ENCODE results near the gene INTS4. TPM values are rescaled to one million over a fixed set of nuclear protein-coding genes. Genes with fewer than 3 reads are reported as not detected.
A peak's percentile ranks its signal among the peaks of the same experiment; 100 is the strongest.

INTS4 gene
- total RNA-seq, 1 experiment from 2014 or later = 86.7 TPM

- CTCF ChIA-PET = no interaction called here
- no peak overlapping the region for H3K27ac Mint-ChIP-seq (ENCODE audit: unreplicated experiment)
- H3K27me3 Mint-ChIP-seq (ENCODE audit: insufficient read depth, unreplicated experiment) = no peaks in the 10 kb centered on the region
- Histone ChIP-seq H3K4me1 (no peaks in the 10 kb centered on the region), H3K9me3 (no peaks in the 10 kb centered on the region), H3K27me3 (replicated peaks; ENCODE audit: control insufficient read depth, insufficient read depth, low read length) (no peaks in the 10 kb centered on the region), H3K4me3 (ENCODE audit: low read depth, low read length) (no peak overlapping the region), H3K36me3 (ENCODE audit: control insufficient read depth, insufficient read depth, low read length) (no peaks in the 10 kb centered on the region)
- H3K9me3 Mint-ChIP-seq (ENCODE audit: unreplicated experiment) = no peaks in the 10 kb centered on the region
- no peak for TF ChIP-seq CTCF (IDR thresholded peaks at IDR 0.05; ENCODE audit: insufficient read depth in 1 of 2, low read depth in 1 of 2, low read length in 1 of 2, severe bottlenecking in 1 of 2, unreplicated experiment in 1 of 2)
- intact Hi-C loops (cut with micrococcal nuclease; ENCODE audit: unreplicated experiment) = no loop called here
- BruUV-seq (replicated peaks) = no TSS peak
- no peak for DNase-seq
- H3K4me1 Mint-ChIP-seq (ENCODE audit: low read depth, unreplicated experiment) = no peaks in the 10 kb centered on the region
- H3K36me3 Mint-ChIP-seq (ENCODE audit: insufficient read depth, unreplicated experiment) = no peaks in the 10 kb centered on the region
- POLR2A ChIA-PET = interaction anchor here (1.2 kb wide), 1 partner anchor 14 kb away, joined by 4 read pairs; the partner anchor contains the start of gene INTS4
- H3K4me3 Mint-ChIP-seq (ENCODE audit: unreplicated experiment) = no peak overlapping the region
These were observed 14.6 kb upstream of the INTS4 start for GRCh38 chr11:78009062-78009461.

DNA sequence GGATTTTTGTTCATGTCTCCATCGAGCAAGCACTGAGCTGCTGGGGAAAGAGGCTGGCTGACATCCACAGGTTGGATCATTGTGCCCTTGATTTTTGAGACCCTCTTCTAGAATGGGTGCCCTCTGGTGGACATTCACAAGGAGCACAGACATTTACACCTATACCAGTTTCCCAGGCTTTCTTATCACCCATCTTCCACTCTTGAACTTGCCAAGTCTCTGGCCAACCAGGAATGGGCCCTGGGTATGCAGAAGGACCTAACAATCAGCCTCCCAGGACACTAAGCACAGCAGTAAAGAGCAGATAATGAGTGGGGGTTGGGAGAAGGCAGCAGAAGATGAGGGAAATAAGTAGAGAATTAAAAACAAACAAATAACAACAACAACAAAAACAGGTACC lies 5.7 kb upstream of the INTS4 start:
- ChIA-PET POLR2A (interaction anchor here (0.6 kb wide), 1 partner anchor 28 kb away, joined by 4 read pairs; no protein-coding TSS in a partner anchor), CTCF (interaction anchor here (1.0 to 1.9 kb wide), 7 partner anchors 8 to 564 kb away, joined by 3 to 9 read pairs (median 7); no protein-coding TSS in a partner anchor)
- H3K4me3 Mint-ChIP-seq (ENCODE audit: unreplicated experiment) = no peak overlapping the region
- no peaks in the 10 kb centered on the region for H3K9me3 Mint-ChIP-seq (ENCODE audit: unreplicated experiment)
- H3K9me3 ChIP-seq = no peaks in the 10 kb centered on the region
- no peaks in the 10 kb centered on the region for H3K27me3 Mint-ChIP-seq (ENCODE audit: insufficient read depth, unreplicated experiment)
- H3K27ac Mint-ChIP-seq (ENCODE audit: unreplicated experiment) = no peak overlapping the region
- H3K4me1 ChIP-seq = peaks cover 10% of the 10 kb centered on the region
- H3K4me3 ChIP-seq (ENCODE audit: low read depth, low read length) = no peak overlapping the region
- no peaks in the 10 kb centered on the region for H3K36me3 ChIP-seq (ENCODE audit: control insufficient read depth, insufficient read depth, low read length)
- intact Hi-C loops (cut with micrococcal nuclease; ENCODE audit: unreplicated experiment) = loop anchor here (1.0 to 5.0 kb wide), 4 partner anchors 20 to 224 kb away; no protein-coding TSS in a partner anchor
- BruUV-seq (replicated peaks) = no TSS peak
- no peaks in the 10 kb centered on the region for H3K36me3 Mint-ChIP-seq (ENCODE audit: insufficient read depth, unreplicated experiment)
- no peaks in the 10 kb centered on the region for H3K27me3 ChIP-seq (replicated peaks; ENCODE audit: control insufficient read depth, insufficient read depth, low read length)
- peak; percentile 77 to 80 for DNase-seq
- H3K4me1 Mint-ChIP-seq (ENCODE audit: low read depth, unreplicated experiment) = no peaks in the 10 kb centered on the region
- TF ChIP-seq CTCF (IDR thresholded peaks at IDR 0.05; ENCODE audit: insufficient read depth in 1 of 2, low read depth in 1 of 2, low read length in 1 of 2, severe bottlenecking in 1 of 2, unreplicated experiment in 1 of 2) = peak; percentile 89 to 91

- no peaks in the 10 kb centered on the region for H3K4me1 Mint-ChIP-seq (ENCODE audit: low read depth, unreplicated experiment)
- Histone ChIP-seq H3K9me3 (no peaks in the 10 kb centered on the region), H3K4me3 (ENCODE audit: low read depth, low read length) (no peak overlapping the region), H3K27me3 (replicated peaks; ENCODE audit: control insufficient read depth, insufficient read depth, low read length) (no peaks in the 10 kb centered on the region), H3K36me3 (ENCODE audit: control insufficient read depth, insufficient read depth, low read length) (no peaks in the 10 kb centered on the region), H3K4me1 (peaks cover 12% of the 10 kb centered on the region)
- H3K27ac Mint-ChIP-seq (ENCODE audit: unreplicated experiment) = no peak overlapping the region
- POLR2A ChIA-PET = no interaction called here
- no peak for DNase-seq
- CTCF ChIA-PET = interaction anchor here (0.5 to 1.9 kb wide), 9 partner anchors 9 to 565 kb away, joined by 3 to 9 read pairs (median 4); no protein-coding TSS in a partner anchor
- no peaks in the 10 kb centered on the region for H3K27me3 Mint-ChIP-seq (ENCODE audit: insufficient read depth, unreplicated experiment)
- TF ChIP-seq CTCF (IDR thresholded peaks at IDR 0.05; ENCODE audit: insufficient read depth in 1 of 2, low read depth in 1 of 2, low read length in 1 of 2, severe bottlenecking in 1 of 2, unreplicated experiment in 1 of 2) = no peak
- H3K9me3 Mint-ChIP-seq (ENCODE audit: unreplicated experiment) = no peaks in the 10 kb centered on the region
- H3K4me3 Mint-ChIP-seq (ENCODE audit: unreplicated experiment) = no peak overlapping the region
- no peaks in the 10 kb centered on the region for H3K36me3 Mint-ChIP-seq (ENCODE audit: insufficient read depth, unreplicated experiment)
- intact Hi-C loops (cut with micrococcal nuclease; ENCODE audit: unreplicated experiment) = loop anchor here (1.0 to 5.0 kb wide), 4 partner anchors 21 to 223 kb away; no protein-coding TSS in a partner anchor
- BruUV-seq (replicated peaks) = no TSS peak
These were observed 5.1 kb upstream of the INTS4 start for GRCh38 chr11:77999446-78000030.
